Heart left ventricle (tissue), 16 donors: ENCODE data around the gene SOX11. TPM values are rescaled to one million over a fixed set of nuclear protein-coding genes. Genes with fewer than 3 reads are reported as not detected.

Source experiments
- ATAC-seq, 4 donors: fragments of 200-7000 bp; cut with Tn5 transposase; one replicate each; pipeline ENCODE4 v1.9.1; 2020 to 2022; ENCODE audit warnings: moderate library complexity in 4 of 4, mild to moderate bottlenecking in 3 of 4, moderate number of reproducible peaks in 1 of 4
- DNase-seq, 5 donors: peaks; one replicate each; pipeline ENCODE4 v3.0.0-alpha.2; 2020
- H3K27ac ChIP-seq, 12 donors: fragments of 200-600 bp; sonication (generic) in 4 of 12; one replicate each; pipeline versions ENCODE4 v1.5.0 to v1.8.0; 2016 to 2022; ENCODE audit warnings: mild to moderate bottlenecking in 2 of 12
- H3K27me3 ChIP-seq, 9 donors: fragments of 200-600 bp; sonication (generic) in 2 of 9; one replicate each; pipeline versions ENCODE4 v1.5.1 to v1.8.0; 2016 to 2022; ENCODE audit warnings: mild to moderate bottlenecking in 3 of 9
- H3K36me3 ChIP-seq, 9 donors: fragments of 200-600 bp; sonication (generic) in 2 of 9; one replicate each; pipeline versions ENCODE4 v1.5.0 to v1.8.0; 2018 to 2022; ENCODE audit warnings: mild to moderate bottlenecking in 2 of 9
- H3K4me1 ChIP-seq, 12 donors: fragments of 200-600 bp; sonication (generic) in 4 of 12; one replicate each; pipeline versions ENCODE4 v1.5.0 to v1.8.0; 2016 to 2022; ENCODE audit warnings: mild to moderate bottlenecking in 3 of 12
- H3K4me3 ChIP-seq, 12 donors: fragments of 200-600 bp; sonication (generic) in 4 of 12; one replicate each; pipeline versions ENCODE4 v1.5.0 to v1.8.0; 2017 to 2022; ENCODE audit warnings: mild to moderate bottlenecking in 9 of 12, moderate library complexity in 4 of 12
- H3K9me3 ChIP-seq, 12 donors: fragments of 200-600 bp; sonication (generic) in 4 of 12; one replicate each; pipeline versions ENCODE4 v1.5.0 to v1.8.0; 2016 to 2022; ENCODE audit warnings: mild to moderate bottlenecking in 1 of 12
- CTCF ChIP-seq, 12 donors: fragments of 200-600 bp; sonication (generic) in 4 of 12; IDR thresholded peaks; one replicate each; pipeline versions ENCODE4 v1.5.0 to v1.8.0; 2018 to 2022; ENCODE audit warnings: antibody characterized with exemption in 12 of 12, mild to moderate bottlenecking in 5 of 12
- POLR2A ChIP-seq, 2 donors: fragments of 450-650 bp; IDR thresholded peaks; one replicate each; pipeline ENCODE4 v1.6.1; 2017; ENCODE audit warnings: antibody characterized with exemption in 2 of 2, mild to moderate bottlenecking in 2 of 2, moderate library complexity in 2 of 2
- WGBS, 4 donors: extraction: QIAGEN DNeasy Blood & Tissue Kit in 2 of 4; methylation state at CpG; one replicate each; pipeline versions ENCODE4 v1.1.5 to v1.1.7; 2013 to 2018; 5-methylcytosine and 5-hydroxymethylcytosine counted together
- intact Hi-C, 10 donors: fragments of 100-400 bp; cut with DNase I; formaldehyde crosslinking; loops; one replicate each; pipeline versions ENCODE4 v1.11.1 to v1.14.2; 2022
- polyA plus RNA-seq, 2 donors: library from polyadenylated mRNA; stranded (reverse); fragments of 200-250 nt; gene quantifications; one replicate each; pipeline ENCODE4 v1.2.3, GENCODE V29; 2013
- total RNA-seq, 9 donors: library from RNA; depleted of rRNA in 2 of 9; stranded (reverse); fragments of >200 nt in 2 of 9; fragmentation: NEBNext Ultra II Directional in 3 of 9; extraction: Animal tissue kit (Norgen Biotek cat#: 25700) in 3 of 9; gene quantifications; one replicate each; pipeline versions ENCODE4 v1.1.0 to v1.2.4, GENCODE V29; 2016 to 2023
- donor health status: ischemic (EF 13 %, LVEDD 7.1; RV severe dilation, severe dysfunction).
- donor health status: healthy with polysubstance abuse.
- donor health status: DM: no; HTN: yes; CAD: no.
- donor health status: DM: no; HTN: no; CAD: no.
- donor health status: ischemic (EF 25% LVEDD 6.9; RV normal size, moderate dysfunction).
- donor health status: ischemic (EF 25% LVEDD 5.7; RV mildly dilated, moderate dysfunction).
- donor health status: healthy.
- donor health status: DM: yes; HTN: yes; CAD: no.
- donor health status: ischemic (EF 35%, LVEDD 5.7; RV mildly dilated, moderate dysfunction).
- donor health status: nonischemic (EF 11% LVEDD 7.7; RV severe dilation, severe dysfunction).
- donor health status: DM: yes; HTN: yes; CAD: no.
- donor health status: PGD.
- donor health status: ischemic (EF 29% LVEDD 5.4; RV normal size, mild dysfunction).
- donor health status: nonischemic (EF 23%, LVEDD 6.1; RV moderate dilation, normal function).

The SOX11 gene
- total and polyA plus RNA-seq, 11 donors, result 0.48 to 5.6 (median 1.3) TPM

DNA sequence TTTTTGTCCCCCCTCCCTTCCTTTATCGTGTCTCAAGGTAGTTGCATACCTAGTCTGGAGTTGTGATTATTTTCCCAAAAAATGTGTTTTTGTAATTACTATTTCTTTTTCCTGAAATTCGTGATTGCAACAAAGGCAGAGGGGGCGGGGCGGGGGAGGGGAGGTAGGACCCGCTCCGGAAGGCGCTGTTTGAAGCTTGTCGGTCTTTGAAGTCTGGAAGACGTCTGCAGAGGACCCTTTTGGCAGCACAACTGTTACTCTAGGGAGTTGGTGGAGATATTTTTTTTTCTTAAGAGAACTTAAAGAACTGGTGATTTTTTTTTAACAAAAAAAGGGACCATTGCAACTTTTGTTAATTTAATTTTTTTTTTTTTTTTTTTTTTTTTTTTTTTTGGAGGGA lies 2.1 kb downstream of the SOX11 start:
- WGBS, 4 donors, result 5 to 11% (median 6%) methylated on average over 9 of the region's 9 CpGs
- H3K36me3 ChIP-seq, result no peaks in the 10 kb centered on the region
- ATAC-seq (no peak), DNase-seq (no peak)
- peaks cover 2 to 51% (median 17%) of the 10 kb centered on the region in 12 donors for H3K4me1 ChIP-seq
- peak overlapping the region in 7 of 12 donors; percentile 33 to 49 (median 43) for H3K4me3 ChIP-seq
- no peak for TF ChIP-seq POLR2A (IDR thresholded peaks at IDR 0.05)
- TF ChIP-seq CTCF (IDR thresholded peaks at IDR 0.05), result no peak
- H3K27me3 ChIP-seq, result peaks cover 49 to 96% (median 72%) of the 10 kb centered on the region in 9 donors
- no peak overlapping the region for H3K27ac ChIP-seq
- intact Hi-C loops, result loop anchor here in 5 of 10 donors (5.0 to 10.0 kb wide), 6 partner anchors 180 to 1080 kb away; no protein-coding TSS in a partner anchor
- H3K9me3 ChIP-seq, result no peaks in the 10 kb centered on the region

DNA sequence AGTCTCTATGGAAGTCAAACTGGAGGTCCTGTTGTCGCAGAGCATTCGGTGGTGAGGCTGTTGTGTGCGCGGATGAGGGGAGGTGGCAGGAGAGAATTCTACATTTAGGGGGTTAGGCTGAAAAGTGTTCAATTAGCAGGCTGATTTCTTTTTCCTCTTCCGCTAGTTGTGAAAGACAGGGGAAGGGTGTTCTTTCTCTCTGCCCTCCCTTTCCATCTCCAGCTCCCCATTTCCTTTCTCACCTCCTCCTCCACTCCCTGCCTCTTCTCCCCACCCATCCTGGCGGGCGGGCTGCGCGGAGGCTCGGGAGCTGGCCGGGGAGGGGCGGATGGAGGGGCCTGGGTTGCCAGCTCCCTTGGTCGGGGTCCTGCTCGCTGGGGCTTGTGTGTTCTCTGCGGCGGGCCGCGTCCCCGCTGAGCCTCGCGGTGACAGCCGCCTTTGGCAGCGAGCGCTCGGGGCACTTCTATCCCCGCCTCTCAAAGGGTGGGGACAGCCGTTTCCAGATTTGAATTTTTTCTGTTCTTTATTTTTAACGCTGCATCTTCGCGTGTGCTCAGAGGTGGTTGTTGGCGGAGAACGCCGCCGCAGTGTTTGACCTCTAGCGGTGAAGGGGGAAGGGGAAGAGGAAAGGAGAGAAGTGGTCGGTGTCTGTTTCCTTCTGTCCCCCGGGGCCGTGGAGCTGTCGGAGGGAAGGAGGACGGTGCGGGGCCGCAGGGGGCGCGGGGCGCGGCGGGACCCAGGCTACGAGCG lies 3.6 kb downstream of the SOX11 start:
- DNase-seq (peak in 1 of 5 donors; percentile 23), ATAC-seq (peak; percentile 23 to 40 (median 38))
- Histone ChIP-seq H3K27me3 (peaks cover 48 to 100% (median 74%) of the 10 kb centered on the region in 9 donors), H3K36me3 (no peaks in the 10 kb centered on the region), H3K9me3 (no peaks in the 10 kb centered on the region), H3K4me3 (peak overlapping the region; percentile 28 to 55 (median 47)), H3K4me1 (peaks cover 2 to 50% (median 17%) of the 10 kb centered on the region in 12 donors), H3K27ac (peak overlapping the region; percentile 44 to 89 (median 77))
- 2 to 4% (median 3%) methylated on average over 43 to 49 of the region's 49 CpGs for WGBS, 4 donors
- TF ChIP-seq CTCF (IDR thresholded peaks at IDR 0.05) (no peak), POLR2A (IDR thresholded peaks at IDR 0.05) (no peak)
- intact Hi-C loops, result loop anchor here in 6 of 10 donors (5.0 to 10.0 kb wide), 5 partner anchors 181 to 1079 kb away; no protein-coding TSS in a partner anchor

DNA sequence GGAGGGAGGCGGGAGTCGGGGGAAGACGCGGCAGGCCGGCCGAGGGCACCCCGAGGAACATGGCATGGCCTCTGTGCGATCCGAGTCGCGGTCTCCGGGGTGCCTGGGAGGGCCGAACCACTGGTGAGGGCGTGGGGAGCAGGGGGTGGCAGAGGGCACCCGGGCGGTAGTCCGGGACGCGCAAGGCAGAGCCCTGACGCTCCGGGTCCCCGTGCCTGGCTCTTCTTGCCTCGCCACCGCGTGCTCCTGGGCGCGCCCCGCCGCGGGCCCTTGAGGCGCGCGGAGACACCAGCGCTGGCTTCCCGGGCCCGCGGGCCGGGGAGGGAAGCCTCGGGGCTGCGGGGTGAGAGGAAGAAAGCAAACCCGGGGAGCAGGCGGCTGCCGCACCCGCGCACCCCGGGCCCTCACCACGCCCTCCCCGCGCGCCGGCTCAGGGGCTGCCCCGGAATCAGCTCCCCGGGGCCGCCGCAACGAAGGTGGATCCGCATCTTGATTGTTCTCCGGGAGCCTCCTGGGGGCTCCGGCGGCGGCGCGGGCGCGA lies 4.3 kb downstream of the SOX11 start:
- TF ChIP-seq CTCF (IDR thresholded peaks at IDR 0.05) (no peak), POLR2A (IDR thresholded peaks at IDR 0.05) (no peak)
- Histone ChIP-seq H3K4me3 (peak overlapping the region; percentile 31 to 55 (median 47)), H3K9me3 (no peaks in the 10 kb centered on the region), H3K4me1 (peaks cover 2 to 44% (median 17%) of the 10 kb centered on the region in 12 donors), H3K27ac (peak overlapping the region; percentile 44 to 89 (median 77)), H3K27me3 (peaks cover 42 to 100% (median 71%) of the 10 kb centered on the region in 9 donors), H3K36me3 (no peaks in the 10 kb centered on the region)
- WGBS, 4 donors, result 1 to 6% (median 1%) methylated on average over 30 to 65 of the region's 65 CpGs
- intact Hi-C loops, result loop anchor here in 6 of 10 donors (5.0 to 10.0 kb wide), 5 partner anchors 182 to 1078 kb away; no protein-coding TSS in a partner anchor
- peak in 1 of 5 donors; percentile 26 for DNase-seq
- ATAC-seq, result peak; percentile 18 to 69 (median 38)
